Neural cell (in vitro differentiated cells): ENCODE results near the gene ARHGAP45. TPM values are rescaled to one million over a fixed set of nuclear protein-coding genes. Genes with fewer than 3 reads are reported as not detected.

ENCODE experiments used
- H2AFZ ChIP-seq: fragments of 200-600, 300-800 bp; sonication (generic), shearing (Covaris generic); 2 replicates; pipeline ENCODE4 v1.6.0; 2014; ENCODE audit warnings: low read depth, mild to moderate bottlenecking, antibody characterized with exemption, low read length, moderate library complexity
- H3F3A ChIP-seq: fragments of 200-600 bp; shearing (Covaris generic); 2 replicates; pipeline ENCODE4 v1.6.1; 2016; ENCODE audit warnings: mild to moderate bottlenecking, moderate library complexity, mixed read lengths, antibody characterized with exemption, low read length; ENCODE audit not compliant: insufficient read depth, poor library complexity, severe bottlenecking
- H3K27ac ChIP-seq: fragments of 200-600, 300-800 bp; sonication (generic), shearing (Covaris generic); 2 replicates; pipeline ENCODE4 v1.5.1; 2014; ENCODE audit warnings: mild to moderate bottlenecking, low read length, moderate library complexity
- H3K27me3 ChIP-seq: fragments of 300-800, 200-600 bp; sonication (generic), shearing (Covaris generic); 2 replicates; pipeline ENCODE4 v1.6.0; 2014; ENCODE audit warnings: mild to moderate bottlenecking, low read depth, low read length, moderate library complexity; ENCODE audit not compliant: insufficient read depth
- H3K36me3 ChIP-seq: fragments of 300-800, 200-600 bp; sonication (generic), shearing (Covaris generic); 2 replicates; pipeline ENCODE4 v1.5.1; 2014; ENCODE audit warnings: mild to moderate bottlenecking, antibody characterized with exemption, low read length, moderate library complexity; ENCODE audit not compliant: insufficient read depth
- H3K4me2 ChIP-seq: fragments of 300-800, 200-600 bp; sonication (generic), shearing (Covaris generic); 2 replicates; pipeline ENCODE4 v1.6.0; 2014; ENCODE audit warnings: mild to moderate bottlenecking, low read length
- H3K4me3 ChIP-seq: fragments of 300-800, 200-600 bp; sonication (generic), shearing (Covaris generic); 2 replicates; pipeline ENCODE4 v1.5.1; 2014; ENCODE audit warnings: mild to moderate bottlenecking, low read length, moderate library complexity
- H3K79me2 ChIP-seq: fragments of 200-600 bp; shearing (Covaris generic); replicated peaks from 2 replicates; pipeline ENCODE4 v1.6.0; 2014; ENCODE audit warnings: mild to moderate bottlenecking, low read length, moderate library complexity; ENCODE audit not compliant: insufficient read depth
- H3K9ac ChIP-seq: fragments of 300-800, 200-600 bp; sonication (generic), shearing (Covaris generic); 2 replicates; pipeline ENCODE4 v1.6.1; 2016; ENCODE audit warnings: mild to moderate bottlenecking, low read length, mixed read lengths
- H3K9me2 ChIP-seq: fragments of 200-600 bp; shearing (Covaris generic); 2 replicates; pipeline ENCODE4 v1.6.1; 2016; ENCODE audit warnings: mild to moderate bottlenecking, low read length, mixed read lengths; ENCODE audit not compliant: insufficient read depth
- H3K9me3 ChIP-seq: fragments of 200-600, 300-800 bp; sonication (generic), shearing (Covaris generic); 2 replicates; pipeline ENCODE4 v1.6.1; 2016; ENCODE audit warnings: mild to moderate bottlenecking, mixed run types, low read length, moderate library complexity, mixed read lengths
- H4K20me1 ChIP-seq: fragments of 200-600 bp; shearing (Covaris generic); 2 replicates; pipeline ENCODE4 v1.6.1; 2016; ENCODE audit warnings: mild to moderate bottlenecking, mixed run types; ENCODE audit not compliant: insufficient read depth
- EP300 ChIP-seq: fragments of 450-650 bp; conservative IDR thresholded peaks from 2 replicates; pipeline ENCODE4 v1.6.1; 2014; ENCODE audit warnings: antibody characterized with exemption, mild to moderate bottlenecking, moderate library complexity; ENCODE audit not compliant: poor library complexity, severe bottlenecking
- EZH2 ChIP-seq: fragments of 200-600, 300-800 bp; shearing (Covaris generic), sonication (generic); IDR thresholded peaks from 2 replicates; pipeline ENCODE4 v1.6.1; 2014; ENCODE audit warnings: antibody characterized with exemption, low read length, borderline replicate concordance, mild to moderate bottlenecking; ENCODE audit not compliant: insufficient read depth, poor library complexity, severe bottlenecking
- MXI1 ChIP-seq: fragments of 450-650 bp; conservative IDR thresholded peaks from 2 replicates; pipeline ENCODE4 v1.6.1; 2014; ENCODE audit warnings: antibody characterized with exemption, mild to moderate bottlenecking; ENCODE audit not compliant: poor library complexity, severe bottlenecking
- POLR2AphosphoS5 ChIP-seq: IDR thresholded peaks from 2 replicates; pipeline ENCODE4 v1.6.1; 2012
- RAD21 ChIP-seq: fragments of 450-650 bp; conservative IDR thresholded peaks from 2 replicates; pipeline ENCODE4 v1.6.1; 2014; ENCODE audit warnings: antibody characterized with exemption, mild to moderate bottlenecking, moderate library complexity
- REST ChIP-seq: IDR thresholded peaks from 2 replicates; pipeline ENCODE4 v1.6.1; 2012; ENCODE audit warnings: borderline replicate concordance
- SMC3 ChIP-seq: fragments of 450-650 bp; conservative IDR thresholded peaks from 2 replicates; pipeline ENCODE4 v1.6.1; 2014; ENCODE audit warnings: antibody characterized with exemption, mild to moderate bottlenecking, moderate library complexity; ENCODE audit not compliant: poor library complexity
- TAF1 ChIP-seq: IDR thresholded peaks from 2 replicates; pipeline ENCODE4 v1.6.1; 2012; ENCODE audit warnings: low read depth
- polyA plus RNA-seq: library from polyadenylated mRNA; depleted of rRNA; stranded (reverse); fragments of >200 nt; gene quantifications from 2 replicates; pipeline ENCODE4 v1.2.3, GENCODE V29; 2014
- TF ChIP-seq, protein P1 (sequence below): fragments of 450-650 bp; IDR thresholded peaks from 2 replicates; pipeline ENCODE4 v1.5.1; 2014; ENCODE audit warnings: antibody characterized with exemption, mild to moderate bottlenecking, moderate library complexity; ENCODE audit not compliant: poor library complexity, severe bottlenecking

Gene ARHGAP45
- polyA plus RNA-seq, 1 donor from 2014 or later = 3.3 TPM

DNA sequence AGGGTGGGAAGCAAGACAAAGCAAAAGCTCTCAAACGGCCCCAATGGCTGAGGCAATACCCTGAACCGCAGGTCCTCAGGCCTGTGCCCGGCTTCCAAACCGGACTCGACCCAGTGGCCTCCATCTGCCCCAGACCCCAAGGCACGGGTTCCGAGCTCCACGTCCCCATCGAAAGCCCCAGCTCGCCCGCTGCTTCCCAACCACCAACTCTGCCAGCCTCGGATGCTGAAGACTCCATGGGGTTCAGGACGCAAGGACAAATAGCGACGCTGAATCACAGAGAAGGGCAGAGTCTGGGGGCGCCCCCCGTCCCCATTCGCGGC is 27.6 kb downstream of the ARHGAP45 start:
- H3K4me2 ChIP-seq = peak overlapping the region; percentile 65
- peaks cover 14% of the 10 kb centered on the region for H3K79me2 ChIP-seq
- H4K20me1 ChIP-seq = peaks cover 3% of the 10 kb centered on the region
- no peaks in the 10 kb centered on the region for H3K9me2 ChIP-seq
- H3K36me3 ChIP-seq = no peaks in the 10 kb centered on the region
- H3F3A ChIP-seq = no peaks in the 10 kb centered on the region
- H3K4me3 ChIP-seq = peak overlapping the region; percentile 95
- TF ChIP-seq, protein P1, sequence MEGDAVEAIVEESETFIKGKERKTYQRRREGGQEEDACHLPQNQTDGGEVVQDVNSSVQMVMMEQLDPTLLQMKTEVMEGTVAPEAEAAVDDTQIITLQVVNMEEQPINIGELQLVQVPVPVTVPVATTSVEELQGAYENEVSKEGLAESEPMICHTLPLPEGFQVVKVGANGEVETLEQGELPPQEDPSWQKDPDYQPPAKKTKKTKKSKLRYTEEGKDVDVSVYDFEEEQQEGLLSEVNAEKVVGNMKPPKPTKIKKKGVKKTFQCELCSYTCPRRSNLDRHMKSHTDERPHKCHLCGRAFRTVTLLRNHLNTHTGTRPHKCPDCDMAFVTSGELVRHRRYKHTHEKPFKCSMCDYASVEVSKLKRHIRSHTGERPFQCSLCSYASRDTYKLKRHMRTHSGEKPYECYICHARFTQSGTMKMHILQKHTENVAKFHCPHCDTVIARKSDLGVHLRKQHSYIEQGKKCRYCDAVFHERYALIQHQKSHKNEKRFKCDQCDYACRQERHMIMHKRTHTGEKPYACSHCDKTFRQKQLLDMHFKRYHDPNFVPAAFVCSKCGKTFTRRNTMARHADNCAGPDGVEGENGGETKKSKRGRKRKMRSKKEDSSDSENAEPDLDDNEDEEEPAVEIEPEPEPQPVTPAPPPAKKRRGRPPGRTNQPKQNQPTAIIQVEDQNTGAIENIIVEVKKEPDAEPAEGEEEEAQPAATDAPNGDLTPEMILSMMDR = no peak
- TF ChIP-seq MXI1 (no peak), EP300 (no peak)
- peak overlapping the region; percentile 67 for H3K27ac ChIP-seq
- H2AFZ ChIP-seq = no peak overlapping the region
- H3K27me3 ChIP-seq = no peaks in the 10 kb centered on the region
- peak overlapping the region; percentile 85 for H3K9ac ChIP-seq
- H3K9me3 ChIP-seq = no peaks in the 10 kb centered on the region

DNA sequence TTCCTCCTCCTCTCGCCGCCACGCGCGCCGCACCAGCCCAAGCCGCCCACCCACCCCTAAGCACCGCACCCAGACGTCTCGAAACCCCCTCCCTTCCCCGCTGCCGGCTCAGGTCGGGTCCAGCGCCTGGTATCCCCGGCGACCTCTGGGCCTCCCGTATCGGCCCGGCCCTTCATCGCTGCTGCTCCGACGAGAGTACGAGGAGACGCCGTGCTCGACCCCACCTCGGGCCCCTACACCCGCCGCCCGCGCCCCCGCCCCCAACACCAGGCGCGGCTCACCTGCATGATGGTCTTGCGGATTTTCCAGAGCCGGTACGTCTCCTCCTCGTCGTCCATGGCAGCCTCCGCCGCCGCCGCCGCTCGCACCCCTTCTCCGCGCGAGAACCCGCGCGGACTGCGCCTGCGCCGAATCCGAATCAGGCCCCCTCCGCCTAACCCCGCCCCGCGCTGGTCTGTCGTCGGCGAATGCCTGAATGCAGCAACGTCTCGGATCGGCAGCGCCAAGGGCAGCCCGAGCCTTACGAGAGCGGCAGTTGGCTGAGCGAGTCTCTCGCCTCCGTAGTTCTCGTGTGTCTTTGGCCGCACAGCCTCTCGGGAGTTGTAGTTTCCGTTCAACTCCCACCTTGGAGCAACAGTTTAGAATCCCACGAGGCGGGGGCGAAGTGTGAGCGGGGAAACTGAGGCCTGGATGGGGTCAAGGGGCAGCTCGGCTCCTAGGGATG is 28.2 kb downstream of the ARHGAP45 start, which contains the start of gene POLR2E:
Gene POLR2E (minus strand): TSS at position 398 of the 724 bp plus-strand sequence. CDS start 60 bp downstream, at position 338.
- H3K4me3 ChIP-seq = peak within 1 kb of the TSS; percentile 95
- no peak within 1 kb of the TSS for H2AFZ ChIP-seq
- H3K36me3 ChIP-seq = no peaks in the 10 kb centered on the region
- H3K4me2 ChIP-seq = peak within 1 kb of the TSS; percentile 65
- peak; percentile 93 for TF ChIP-seq POLR2AphosphoS5
- TF ChIP-seq EZH2 = no peak
- TF ChIP-seq MXI1 = peak; percentile 79
- peak; percentile 39 for TF ChIP-seq SMC3
- TF ChIP-seq TAF1 = peak; percentile 53
- TF ChIP-seq, protein P1 = no peak
- TF ChIP-seq RAD21 = peak; percentile 17
- peak; percentile 56 for TF ChIP-seq REST
- TF ChIP-seq EP300 = no peak
- no peaks in the 10 kb centered on the region for H3F3A ChIP-seq
- no peaks in the 10 kb centered on the region for H3K9me3 ChIP-seq
- H3K27ac ChIP-seq = peak within 1 kb of the TSS; percentile 67
- peak within 1 kb of the TSS; percentile 85 for H3K9ac ChIP-seq
- H4K20me1 ChIP-seq = peaks cover 3% of the 10 kb centered on the region
- peaks cover 14% of the 10 kb centered on the region for H3K79me2 ChIP-seq
- H3K9me2 ChIP-seq = no peaks in the 10 kb centered on the region
- H3K27me3 ChIP-seq = no peaks in the 10 kb centered on the region
